CD4-positive, alpha-beta T cell treated with Interleukin-15 for 4 hours (primary cell): ENCODE data around the gene NPIPB2.
"Not testable (repeated sequence)": the region's sequence is repeated elsewhere in the genome, so short reads cannot be mapped to it uniquely, and the experiment has no call there.

Experiments used
- DNase-seq: peaks from one replicate; pipeline ENCODE4 v3.0.0-alpha.2; 2020; ENCODE audit warnings: low spot score

The NPIPB2 gene

GRCh38 chr16:11957591-11958395 lies 15.9 kb upstream of the NPIPB2 start:
- no peak for DNase-seq

GRCh38 chr16:11956558-11956957 lies 14.7 kb upstream of the NPIPB2 start:
- no peak for DNase-seq

DNA sequence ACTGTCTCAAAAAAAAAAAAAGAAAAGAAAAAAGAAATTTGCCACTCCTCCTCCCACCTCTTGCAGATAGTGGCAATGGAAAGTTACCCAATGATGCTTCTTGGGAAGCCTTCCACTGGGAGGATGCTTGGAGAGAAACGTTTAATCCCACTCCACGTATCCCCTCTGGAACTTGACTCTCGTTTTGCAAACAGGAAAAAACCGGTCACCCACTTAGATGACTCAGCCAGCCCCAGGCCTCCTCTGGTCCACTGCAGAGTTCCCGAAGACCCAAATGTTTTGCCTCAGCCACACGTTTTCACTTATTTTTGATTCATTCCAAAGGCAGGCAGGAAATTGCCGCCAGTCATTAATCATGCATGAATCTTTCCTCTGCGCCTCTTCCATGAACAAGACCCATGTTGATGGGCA lies 13.9 kb upstream of the NPIPB2 start:
- DNase-seq = no peak

- not testable (repeated sequence) for DNase-seq
Measured at GRCh38 chr16:11953576-11953975, 11.7 kb upstream of the NPIPB2 start.

DNA sequence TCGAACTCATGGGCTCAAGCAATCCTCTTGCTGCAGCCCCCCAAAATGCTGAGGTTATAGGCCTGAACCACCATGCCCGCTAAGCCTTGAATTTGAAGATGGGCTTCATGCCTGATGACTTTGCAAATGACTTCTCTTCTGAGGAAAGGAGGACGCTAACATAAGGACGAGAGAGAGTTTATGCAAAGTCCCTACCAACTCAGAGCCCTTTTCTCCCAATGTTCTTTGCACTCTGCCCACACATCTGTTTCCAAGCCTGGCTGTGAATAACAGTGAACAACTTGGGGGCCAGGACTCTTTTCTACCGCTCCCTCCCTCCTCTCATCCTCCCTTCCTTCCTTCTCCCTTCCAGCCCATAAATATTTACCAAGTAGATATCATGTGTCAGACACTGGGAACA lies 8.5 kb upstream of the NPIPB2 start:
- no peak for DNase-seq

DNA sequence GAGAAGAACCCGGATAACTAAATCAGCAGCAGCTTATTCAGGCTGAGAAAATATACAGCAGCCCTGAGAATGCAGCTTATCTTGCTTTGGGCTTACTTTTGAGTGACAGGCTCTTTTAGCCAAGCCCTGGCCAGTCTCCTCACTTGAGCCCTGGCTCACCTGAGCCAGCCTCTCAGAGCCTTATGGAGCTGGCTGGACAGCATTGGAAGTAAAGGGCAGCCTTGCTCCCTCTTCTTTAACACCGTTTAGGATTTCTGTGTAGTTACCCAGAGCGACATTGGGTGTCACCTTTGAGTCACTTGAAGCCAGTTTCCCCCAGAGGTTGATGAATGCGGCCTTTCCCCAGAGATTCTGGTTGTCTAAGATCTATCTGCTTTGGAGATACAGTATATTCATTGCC lies 7.7 kb upstream of the NPIPB2 start:
- DNase-seq = peak; percentile 2

GRCh38 chr16:11948819-11949218 lies 7.0 kb upstream of the NPIPB2 start:
- no peak for DNase-seq

DNA sequence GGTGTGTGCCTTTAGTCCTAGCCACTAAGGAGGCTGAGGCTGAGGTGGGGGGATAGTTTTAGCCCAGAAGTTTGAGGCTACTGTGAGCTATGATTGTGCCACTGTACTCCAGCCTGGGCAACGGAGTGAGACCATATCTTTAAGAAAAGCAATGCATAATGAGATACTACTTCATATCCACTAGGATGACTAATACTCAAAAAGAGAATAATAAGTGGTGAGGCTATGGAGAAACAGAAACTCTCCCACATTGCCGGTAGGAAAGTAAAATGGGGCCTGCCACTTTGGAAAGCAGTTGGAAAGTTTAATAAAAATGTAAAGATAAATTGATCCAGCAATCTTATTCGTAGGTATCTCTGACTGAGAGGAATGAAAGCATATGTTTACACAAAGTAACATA lies 4.6 kb upstream of the NPIPB2 start:
- no peak for DNase-seq

DNA sequence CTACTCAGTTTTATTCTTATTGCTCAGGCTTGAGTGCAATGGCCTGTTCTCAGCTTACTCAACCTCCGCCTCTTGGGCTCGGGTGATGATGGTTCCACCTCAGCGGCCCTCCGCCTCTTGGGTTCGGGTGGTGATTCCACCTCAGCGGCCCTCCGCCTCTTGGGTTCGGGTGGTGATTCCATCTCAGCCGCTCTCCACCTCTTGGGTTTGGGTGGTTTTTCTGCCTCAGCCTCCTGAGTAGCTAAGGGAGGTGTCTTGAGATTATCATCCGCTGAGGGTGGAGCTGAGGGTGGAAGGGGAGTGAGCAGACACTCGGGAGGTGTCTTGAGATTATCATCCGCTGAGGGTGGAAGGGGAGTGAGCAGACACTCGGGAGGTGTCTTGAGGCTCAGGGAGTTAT lies 14.5 kb downstream of the NPIPB2 start:
- not testable (repeated sequence) for DNase-seq

- DNase-seq = not testable (repeated sequence)
Measured at GRCh38 chr16:11924046-11924445, 17.8 kb downstream of the NPIPB2 start.

DNA sequence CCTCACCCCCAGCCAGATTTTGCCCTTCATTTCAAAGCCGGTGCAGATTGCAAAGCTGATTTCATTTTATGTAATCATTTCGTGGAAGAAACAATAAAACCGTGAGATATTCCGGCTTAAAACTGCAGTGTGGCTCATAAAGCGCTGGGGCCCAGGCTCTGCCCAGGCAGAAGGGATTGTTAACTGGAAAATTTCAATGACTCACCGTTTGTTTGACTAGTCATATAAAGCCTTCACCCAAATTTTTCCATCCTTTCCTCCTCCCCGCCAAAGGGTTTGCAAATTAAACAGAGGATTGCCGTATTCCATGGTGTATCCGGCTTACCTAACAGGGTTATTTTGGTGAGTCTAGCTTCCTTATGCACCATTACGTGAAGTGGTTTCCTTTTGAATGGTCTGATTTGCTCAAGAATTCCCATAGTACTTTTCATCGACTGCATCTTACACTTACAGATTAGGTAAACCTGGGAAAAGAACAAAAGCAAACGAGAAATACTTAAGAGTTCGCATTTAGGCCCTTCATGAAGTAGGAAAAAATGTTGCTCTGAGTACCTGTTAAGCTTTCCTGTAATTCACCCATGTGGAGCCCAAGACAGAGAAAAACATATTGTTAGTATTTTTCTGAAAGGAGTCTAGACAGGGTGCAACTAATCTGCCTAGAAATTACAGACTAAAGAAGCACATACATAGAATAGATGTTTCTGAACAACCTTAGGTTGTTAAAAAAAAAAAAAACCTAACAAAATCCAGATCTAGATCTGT lies 25.1 kb downstream of the NPIPB2 start:
- no peak for DNase-seq

DNA sequence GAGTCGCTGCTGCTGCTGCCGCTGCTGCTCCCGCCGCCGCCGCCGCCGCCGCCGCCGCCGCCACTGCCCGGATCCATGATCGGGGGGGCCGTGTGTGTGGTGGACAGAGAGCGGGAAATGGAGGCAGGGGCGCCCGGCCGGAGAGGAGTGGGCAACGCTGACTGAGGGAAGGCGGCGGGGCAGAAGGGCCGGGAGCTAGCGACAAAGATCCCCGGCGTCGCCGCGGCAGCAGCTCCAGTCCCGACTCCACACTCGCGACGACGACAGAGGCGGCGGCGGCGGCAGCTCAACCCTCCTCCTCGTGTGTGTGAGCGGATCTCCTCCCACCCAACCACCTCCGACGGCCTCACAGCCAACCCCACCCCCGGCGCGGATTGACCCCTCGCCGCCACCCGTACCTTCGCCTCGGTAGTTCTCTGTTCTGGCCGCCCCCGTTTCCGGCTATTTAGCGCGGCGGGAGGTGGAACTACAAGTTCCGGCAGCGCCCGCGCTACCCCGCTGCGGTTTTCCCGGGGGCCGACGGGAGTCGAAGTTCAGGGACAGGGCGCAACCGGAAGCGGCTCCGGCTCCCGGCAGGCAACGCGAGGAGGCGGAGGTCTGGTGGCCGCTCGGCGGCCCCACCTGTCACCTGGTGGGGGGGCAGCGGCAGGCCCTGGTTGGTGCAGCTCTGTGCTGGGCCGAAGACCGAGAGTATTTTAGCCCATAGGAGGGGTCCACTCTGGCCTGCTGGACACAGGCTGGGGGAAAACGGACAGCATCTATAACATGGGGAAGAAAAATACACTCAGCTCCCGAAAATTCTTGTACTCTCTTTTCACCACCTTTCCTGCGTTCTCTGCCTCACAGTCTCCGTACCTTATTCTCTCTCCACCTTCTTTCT lies 26.0 kb downstream of the NPIPB2 start, which contains the start of gene GSPT1:
TSS of gene GSPT1 (minus strand) at position 313 of the 880 bp plus-strand sequence. CDS start at position 77, 236 bp downstream.
- peak; percentile 99 for DNase-seq

- peak; percentile 22 for DNase-seq
Measured at GRCh38 chr16:11915114-11915643, 26.7 kb downstream of the NPIPB2 start.

DNA sequence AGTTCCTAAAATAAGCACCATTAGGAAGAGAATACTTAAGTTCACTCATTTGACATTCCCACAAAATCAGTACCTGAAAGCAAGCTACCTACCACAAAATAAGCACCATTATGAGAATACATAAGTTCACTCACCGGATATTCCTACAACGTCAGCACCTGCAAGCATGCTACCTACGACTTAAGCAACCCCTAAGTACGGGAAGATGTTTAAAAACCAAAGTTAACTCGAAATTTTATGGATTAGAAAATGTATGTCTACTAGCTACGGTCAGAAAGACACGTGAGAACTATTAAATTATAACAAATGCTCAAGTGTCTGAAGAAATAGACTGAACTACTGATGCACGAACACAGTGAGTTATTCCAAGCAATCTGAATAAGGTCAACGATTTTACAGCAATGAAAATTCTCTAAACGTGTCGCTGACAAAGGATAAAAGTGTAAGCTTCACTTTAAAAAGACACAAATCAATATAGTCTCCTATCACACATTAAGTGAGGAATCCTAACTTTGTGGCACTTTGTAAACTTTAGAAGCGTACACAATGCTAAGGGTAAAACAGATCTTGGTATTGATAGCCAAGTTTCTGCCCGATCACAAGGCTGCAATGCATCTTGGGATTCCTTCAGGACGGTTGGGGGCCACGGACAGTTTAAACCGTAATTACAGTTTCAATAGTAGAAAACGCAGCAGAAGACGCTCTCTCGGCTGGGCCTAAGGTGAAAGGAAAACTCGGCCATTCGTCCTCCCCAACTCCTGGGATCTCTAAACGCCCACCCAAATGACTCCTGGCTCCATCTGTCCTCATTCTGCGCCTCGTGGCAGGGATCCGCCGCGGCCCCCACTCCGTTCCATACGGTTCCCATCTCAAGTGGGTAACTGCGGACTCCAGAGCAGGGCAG lies 27.4 kb downstream of the NPIPB2 start:
- peak; percentile 39 for DNase-seq

GRCh38 chr16:11913425-11914079 lies 28.3 kb downstream of the NPIPB2 start:
- DNase-seq = peak; percentile 41

DNA sequence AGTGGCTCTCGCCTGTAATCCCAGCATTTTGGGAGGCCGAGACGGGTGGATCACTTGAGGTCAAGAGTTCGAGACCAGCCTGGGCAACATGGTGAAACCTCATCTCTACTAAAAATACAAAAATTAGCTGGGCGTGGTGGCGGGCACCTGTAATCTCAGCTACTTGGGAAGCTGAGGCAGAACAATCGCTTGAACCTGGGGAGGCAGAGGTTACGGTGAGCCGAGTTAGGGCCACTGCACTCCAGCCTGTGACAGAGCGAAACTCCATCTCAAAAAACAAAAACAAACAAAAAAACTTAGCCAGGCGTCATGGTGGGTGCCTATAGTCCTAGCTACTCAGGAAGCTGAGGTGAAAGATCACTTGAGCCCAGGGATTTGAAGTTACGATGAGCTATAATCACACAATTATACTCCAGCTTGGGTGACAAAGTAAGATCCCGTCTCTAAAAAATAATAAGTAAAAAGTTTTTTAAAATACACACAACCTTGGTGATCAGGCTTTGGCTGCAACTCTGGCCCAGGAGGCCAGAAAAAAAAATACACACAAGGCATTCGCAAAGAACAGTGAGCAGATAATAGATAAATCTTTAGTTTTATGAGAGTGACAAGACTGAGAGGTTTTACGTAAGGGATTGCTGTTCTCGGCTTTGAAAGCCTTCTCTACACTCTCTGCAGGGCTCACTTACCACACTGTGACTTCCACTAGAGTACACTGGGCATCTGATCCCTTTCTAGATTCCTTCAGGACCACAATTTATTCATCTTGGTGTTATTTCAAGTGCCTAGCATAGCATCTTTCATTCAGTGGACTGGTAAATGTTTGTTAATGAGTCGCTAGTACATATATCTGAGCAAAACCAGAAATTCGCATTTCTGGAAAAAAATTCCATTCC lies 31.9 kb downstream of the NPIPB2 start:
- DNase-seq = no peak

- no peak for DNase-seq
Measured at GRCh38 chr16:11907160-11907970, 34.5 kb downstream of the NPIPB2 start.

DNA sequence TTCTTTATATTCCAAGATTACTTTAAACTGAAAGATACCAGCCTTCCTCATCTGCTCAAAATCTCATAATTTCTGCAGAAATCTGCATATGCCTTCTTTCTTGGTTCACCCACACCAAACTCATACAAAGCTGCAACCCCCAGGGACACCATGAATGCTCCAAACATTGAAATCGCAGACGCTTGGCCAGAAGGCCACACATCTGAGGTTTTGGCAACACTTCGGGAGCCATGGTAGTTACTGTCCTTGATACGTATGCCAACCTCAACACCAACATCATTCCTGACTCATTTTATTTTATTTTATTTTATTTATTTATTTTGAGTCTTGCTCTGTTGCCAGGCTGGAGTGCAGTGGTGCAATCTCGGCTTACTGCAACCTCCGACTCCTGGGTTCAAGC lies 37.9 kb downstream of the NPIPB2 start:
- no peak for DNase-seq
